AG04449 (cell line): ENCODE data around the gene ANKRD33.

ENCODE experiments used
- CTCF ChIA-PET: fragments of 350-600 bp; formaldehyde crosslinking; extraction: SDS; loops from one replicate; lab custom pipeline; 2021; ENCODE audit warnings: antibody characterized with exemption; lab: Yijun Ruan, JAX
- POLR2A ChIA-PET: fragments of 400-600, 350-600 bp; formaldehyde crosslinking; extraction: SDS; loops from one replicate; lab custom pipeline; 2020; ENCODE audit warnings: antibody characterized with exemption, inconsistent platforms; lab: Yijun Ruan, JAX
- DNase-seq: peaks from one replicate; pipeline ENCODE4 v3.0.0-alpha.2; 2010; ENCODE audit warnings: low read depth, low spot score
- H3K4me3 ChIP-seq: 2 replicates; pipeline ENCODE4 v1.5.1; 2011; ENCODE audit warnings: low read depth, mild to moderate bottlenecking, control low read depth, low read length
- TF ChIP-seq, protein P1 (sequence below): IDR thresholded peaks from one replicate; pipeline ENCODE4 v1.5.1; 2011; ENCODE audit warnings: mild to moderate bottlenecking, moderate library complexity, low read length, control low read depth, inconsistent platforms; ENCODE audit not compliant: insufficient read depth; ENCODE audit errors: missing control alignments

The ANKRD33 gene

DNA sequence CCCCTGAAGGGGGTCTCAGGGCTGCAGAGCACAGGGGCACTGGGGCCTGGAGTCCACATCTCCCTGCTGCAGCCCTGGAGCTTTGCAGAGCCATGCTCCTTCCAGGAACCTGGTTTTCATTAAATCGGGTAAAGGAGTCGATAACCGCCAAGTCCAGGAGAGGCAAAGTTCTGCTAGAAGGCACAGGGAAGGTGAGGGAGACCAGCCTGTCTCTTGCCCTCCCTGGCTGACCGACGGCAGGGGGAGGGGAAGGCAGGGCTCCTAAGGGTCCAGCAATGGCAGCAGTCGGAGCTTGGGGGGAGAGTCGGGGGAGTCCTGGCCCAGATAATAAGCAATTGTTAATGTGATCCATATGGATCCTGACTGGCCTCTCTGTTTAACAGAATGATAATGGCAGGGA lies 42.4 kb upstream of the ANKRD33 start:
- DNase-seq: no peak
- CTCF ChIA-PET: interaction anchor here (1.0 to 2.0 kb wide), 5 partner anchors 16 to 421 kb away, joined by 3 to 8 read pairs (median 4); partner anchors contain the start of gene SLC4A8
- H3K4me3 ChIP-seq: no peak overlapping the region
- TF ChIP-seq, protein P1, sequence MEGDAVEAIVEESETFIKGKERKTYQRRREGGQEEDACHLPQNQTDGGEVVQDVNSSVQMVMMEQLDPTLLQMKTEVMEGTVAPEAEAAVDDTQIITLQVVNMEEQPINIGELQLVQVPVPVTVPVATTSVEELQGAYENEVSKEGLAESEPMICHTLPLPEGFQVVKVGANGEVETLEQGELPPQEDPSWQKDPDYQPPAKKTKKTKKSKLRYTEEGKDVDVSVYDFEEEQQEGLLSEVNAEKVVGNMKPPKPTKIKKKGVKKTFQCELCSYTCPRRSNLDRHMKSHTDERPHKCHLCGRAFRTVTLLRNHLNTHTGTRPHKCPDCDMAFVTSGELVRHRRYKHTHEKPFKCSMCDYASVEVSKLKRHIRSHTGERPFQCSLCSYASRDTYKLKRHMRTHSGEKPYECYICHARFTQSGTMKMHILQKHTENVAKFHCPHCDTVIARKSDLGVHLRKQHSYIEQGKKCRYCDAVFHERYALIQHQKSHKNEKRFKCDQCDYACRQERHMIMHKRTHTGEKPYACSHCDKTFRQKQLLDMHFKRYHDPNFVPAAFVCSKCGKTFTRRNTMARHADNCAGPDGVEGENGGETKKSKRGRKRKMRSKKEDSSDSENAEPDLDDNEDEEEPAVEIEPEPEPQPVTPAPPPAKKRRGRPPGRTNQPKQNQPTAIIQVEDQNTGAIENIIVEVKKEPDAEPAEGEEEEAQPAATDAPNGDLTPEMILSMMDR: no peak
- POLR2A ChIA-PET: no interaction called here

DNA sequence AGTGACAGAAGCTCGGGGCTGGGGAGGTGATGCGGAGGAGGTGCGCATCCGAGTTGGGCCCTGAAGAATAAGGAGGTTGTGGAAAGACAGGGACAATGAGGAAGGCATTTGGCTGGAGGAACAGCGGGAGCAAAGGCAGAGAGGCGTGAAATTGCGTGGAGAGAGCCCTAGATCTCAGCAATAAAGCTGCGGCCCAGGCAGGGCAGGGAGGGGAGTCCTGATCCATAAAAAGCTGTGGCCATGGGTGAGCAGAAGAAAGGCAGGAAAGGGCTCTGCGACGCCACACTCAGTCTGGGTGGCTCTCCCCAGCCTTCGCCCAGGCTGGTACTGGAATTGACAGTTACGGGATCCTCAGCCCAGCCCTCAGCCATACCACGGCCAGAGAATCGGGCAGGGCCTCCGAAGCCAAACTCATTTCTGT lies 41.6 kb upstream of the ANKRD33 start:
- CTCF ChIA-PET: interaction anchor here (1.0 to 2.0 kb wide), 5 partner anchors 17 to 422 kb away, joined by 3 to 8 read pairs (median 4); partner anchors contain the start of gene SLC4A8
- no peak overlapping the region; the same call in 1 of the 2 replicates for H3K4me3 ChIP-seq
- DNase-seq: no peak
- TF ChIP-seq, protein P1: no peak
- POLR2A ChIA-PET: no interaction called here

DNA sequence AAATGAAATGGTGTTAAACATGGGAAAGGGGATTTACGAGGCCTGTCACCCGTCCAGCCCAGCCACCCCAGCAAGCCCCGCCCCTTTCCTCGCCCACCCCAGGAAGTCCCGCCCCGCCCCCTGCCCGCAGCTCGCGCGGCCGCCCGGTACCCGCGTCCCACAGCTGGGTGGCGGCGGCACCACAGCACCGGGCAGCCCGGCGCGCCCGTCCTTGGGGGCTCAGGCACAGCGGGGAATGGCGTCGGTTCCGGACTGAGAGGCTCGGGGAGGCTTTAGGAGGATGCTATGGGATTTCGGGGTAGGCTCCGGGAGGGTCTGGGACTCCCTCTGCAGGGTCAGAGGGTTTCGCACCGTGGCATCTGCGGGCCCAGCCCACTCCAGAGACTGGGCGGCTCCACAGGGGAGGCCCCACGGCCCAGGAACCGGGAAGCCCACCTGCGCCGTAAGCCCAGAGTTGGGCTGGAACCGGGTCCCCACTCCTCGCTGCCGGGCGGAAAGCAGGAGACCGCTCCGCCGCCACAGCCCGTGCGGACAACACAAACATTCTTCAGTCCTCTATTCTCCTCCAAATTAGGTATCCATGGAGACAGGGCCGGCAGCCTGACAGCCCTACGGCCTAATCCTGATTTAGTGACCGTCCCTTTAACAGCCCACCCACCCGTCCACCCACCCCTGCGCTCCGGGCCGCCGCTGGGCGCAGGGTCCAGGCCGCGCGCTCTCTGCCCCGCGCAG lies 40.8 kb upstream of the ANKRD33 start:
- no peak for DNase-seq
- ChIA-PET POLR2A (no interaction called here), CTCF (interaction anchor here (1.9 kb wide), 1 partner anchor 28 kb away, joined by 6 read pairs; no protein-coding TSS in a partner anchor)
- H3K4me3 ChIP-seq: peak overlapping the region; percentile 55
- TF ChIP-seq, protein P1: no peak

DNA sequence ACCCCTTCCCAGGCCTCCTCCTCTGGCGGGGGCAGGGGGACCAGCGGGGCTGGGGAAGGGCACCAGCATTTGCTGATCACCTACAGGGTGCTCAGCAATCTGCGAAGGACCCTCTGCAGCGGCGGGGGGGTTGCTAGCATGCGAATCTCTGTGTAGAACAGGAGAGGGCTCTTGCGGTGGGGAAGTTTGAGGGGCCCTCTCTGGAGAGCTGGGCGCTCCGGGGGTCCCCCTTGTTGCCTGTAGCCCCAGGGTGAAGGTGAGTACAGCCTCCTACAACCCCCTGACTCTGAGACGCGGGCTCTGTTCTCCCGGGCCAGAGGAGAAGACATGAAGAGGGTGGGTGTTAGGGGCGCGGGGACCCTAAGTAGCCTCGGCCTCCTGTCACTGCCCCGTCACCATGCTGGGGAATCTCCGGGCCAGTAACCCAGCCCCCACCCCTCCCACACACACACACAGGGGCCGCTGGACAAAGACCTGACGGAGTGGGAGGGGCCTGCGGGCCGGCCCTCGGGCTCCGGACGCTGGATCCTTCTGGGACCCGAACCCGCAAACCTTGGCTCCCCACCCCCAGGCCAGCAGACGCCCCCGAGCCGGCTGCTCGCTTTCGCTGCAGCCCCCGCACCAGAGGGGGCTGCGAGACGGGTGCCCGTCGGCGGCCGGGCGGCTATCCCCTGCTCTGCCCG lies 40.1 kb upstream of the ANKRD33 start:
- TF ChIP-seq, protein P1: no peak
- ChIA-PET CTCF (no interaction called here), POLR2A (no interaction called here)
- H3K4me3 ChIP-seq: peak overlapping the region; percentile 39
- DNase-seq: no peak

DNA sequence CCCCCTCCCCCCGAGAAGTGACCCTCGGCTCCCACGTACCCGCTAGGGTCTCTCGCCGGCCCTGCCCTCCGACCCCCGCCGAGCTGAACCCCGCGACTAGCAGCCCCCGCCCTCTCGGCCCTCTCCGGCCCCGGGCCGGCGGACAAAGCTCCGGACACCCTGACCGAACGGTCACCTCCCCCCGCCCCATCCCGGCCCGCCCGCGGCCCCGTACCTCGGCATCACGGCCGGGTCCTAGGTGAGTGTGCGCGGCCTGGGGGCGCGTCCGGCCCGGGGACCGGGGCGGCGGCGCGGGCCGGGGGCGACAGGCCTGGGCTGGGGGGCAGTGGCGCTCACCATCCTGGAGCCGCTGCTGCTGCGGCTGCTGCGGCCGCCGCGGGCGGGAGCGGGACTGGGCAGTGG lies 39.6 kb upstream of the ANKRD33 start, which contains the start of gene FIGNL2:
FIGNL2 (minus strand) TSS at position 393 of the 402 bp plus-strand sequence. CDS start 26,305 bp downstream, outside the sequence.
- TF ChIP-seq, protein P1: no peak
- POLR2A ChIA-PET: no interaction called here
- H3K4me3 ChIP-seq: peak within 1 kb of the TSS; percentile 39
- CTCF ChIA-PET: no interaction called here
- DNase-seq: no peak
